ENCODE measurements around the gene CDKN2C. TPM values are rescaled to one million over a fixed set of nuclear protein-coding genes. Genes with fewer than 3 reads are reported as not detected.

The CDKN2C gene
- total RNA-seq, 1 experiment from 2014 or later = 50.4 TPM

DNA sequence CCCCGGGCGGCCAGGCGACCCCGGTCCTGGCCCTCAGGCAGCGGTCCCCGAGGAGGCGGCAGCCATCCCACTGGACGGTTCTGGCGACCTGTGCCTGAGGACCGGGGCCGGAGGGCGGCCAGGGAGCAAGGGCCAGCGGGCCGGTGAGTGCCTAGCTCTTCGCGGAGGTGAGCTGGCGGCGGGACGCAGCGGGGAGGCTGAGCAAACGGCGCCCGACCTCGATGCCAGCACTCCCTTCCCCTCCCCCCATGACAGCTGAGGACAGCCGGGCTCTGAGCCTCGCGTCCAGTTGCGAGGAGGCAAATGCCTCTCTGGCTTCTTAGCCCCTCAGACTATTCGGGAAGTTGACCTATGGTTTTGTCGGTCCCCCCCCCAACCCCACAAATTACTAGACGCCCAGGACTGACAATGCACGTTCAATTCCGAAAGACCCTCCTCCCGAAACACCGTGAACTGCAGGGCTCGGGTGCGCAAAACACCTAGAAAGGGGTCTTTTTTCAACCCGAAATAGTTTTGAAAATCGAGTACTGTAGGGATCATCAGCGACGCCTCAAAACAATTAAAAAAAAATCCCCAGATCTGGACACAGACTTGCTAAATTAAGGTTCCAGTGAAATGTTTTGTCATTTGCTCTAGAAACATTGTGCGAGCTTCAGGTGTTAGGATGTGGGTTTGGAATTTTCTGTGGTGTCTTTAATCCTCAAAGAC, 8.3 kb downstream of the CDKN2C start:
- intact Hi-C loops (cut with micrococcal nuclease; ENCODE audit: unreplicated experiment) (loop anchor here (2.0 to 10.0 kb wide), 3 partner anchors 67 to 209 kb away; no protein-coding TSS in a partner anchor), in situ Hi-C loops (cut with HindIII; ENCODE audit: low pct_unique_long_range_greater_than_20kb, low sequenced_read_pairs) (no loop called here)
- peak; percentile 81 for ATAC-seq
- ChIA-PET POLR2A (interaction anchor here (0.6 to 1.1 kb wide), 3 partner anchors 10 to 900 kb away, joined by 3 to 8 read pairs (median 5); no protein-coding TSS in a partner anchor), CTCF (no interaction called here)
- H3K27me3 ChIP-seq (ENCODE audit: control insufficient read depth, insufficient read depth, low read length) = no peaks in the 10 kb centered on the region
- H3K9me3 ChIP-seq (ENCODE audit: control insufficient read depth, insufficient read depth, low read depth, low read length) = no peaks in the 10 kb centered on the region
- H3K36me3 ChIP-seq (ENCODE audit: control insufficient read depth, insufficient read depth, low read length) = peaks cover 2% of the 10 kb centered on the region; the same call in 1 of the 2 replicates
- peaks cover 52% of the 10 kb centered on the region for H3K4me1 ChIP-seq (ENCODE audit: control insufficient read depth, insufficient read depth, low read length)
- DNase-seq (ENCODE audit: low read depth, low spot score) = no peak
- no TSS peak for BruUV-seq (replicated peaks)
- peak overlapping the region; percentile 80 to 83 for H3K4me3 ChIP-seq (ENCODE audit: low read depth in 2 of 2, low read length in 2 of 2)
- H3K27ac ChIP-seq (ENCODE audit: low read length) = peak overlapping the region; percentile 100
- TF ChIP-seq POLR2AphosphoS5 (IDR thresholded peaks at IDR 0.05; ENCODE audit: low read depth, low read length) (peak; percentile 37; the same call in 1 of the 2 replicates), SIN3A (IDR thresholded peaks at IDR 0.05; ENCODE audit: borderline replicate concordance, insufficient read depth, low read depth, low read length) (peak; percentile 35; the same call in 1 of the 2 replicates), TCF7L2 (IDR thresholded peaks at IDR 0.05; ENCODE audit: low read depth, low read length) (no peak)
- TF ChIP-seq, protein P1, sequence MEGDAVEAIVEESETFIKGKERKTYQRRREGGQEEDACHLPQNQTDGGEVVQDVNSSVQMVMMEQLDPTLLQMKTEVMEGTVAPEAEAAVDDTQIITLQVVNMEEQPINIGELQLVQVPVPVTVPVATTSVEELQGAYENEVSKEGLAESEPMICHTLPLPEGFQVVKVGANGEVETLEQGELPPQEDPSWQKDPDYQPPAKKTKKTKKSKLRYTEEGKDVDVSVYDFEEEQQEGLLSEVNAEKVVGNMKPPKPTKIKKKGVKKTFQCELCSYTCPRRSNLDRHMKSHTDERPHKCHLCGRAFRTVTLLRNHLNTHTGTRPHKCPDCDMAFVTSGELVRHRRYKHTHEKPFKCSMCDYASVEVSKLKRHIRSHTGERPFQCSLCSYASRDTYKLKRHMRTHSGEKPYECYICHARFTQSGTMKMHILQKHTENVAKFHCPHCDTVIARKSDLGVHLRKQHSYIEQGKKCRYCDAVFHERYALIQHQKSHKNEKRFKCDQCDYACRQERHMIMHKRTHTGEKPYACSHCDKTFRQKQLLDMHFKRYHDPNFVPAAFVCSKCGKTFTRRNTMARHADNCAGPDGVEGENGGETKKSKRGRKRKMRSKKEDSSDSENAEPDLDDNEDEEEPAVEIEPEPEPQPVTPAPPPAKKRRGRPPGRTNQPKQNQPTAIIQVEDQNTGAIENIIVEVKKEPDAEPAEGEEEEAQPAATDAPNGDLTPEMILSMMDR (IDR thresholded peaks at IDR 0.05) = no peak
- TF ChIP-seq, protein P2, sequence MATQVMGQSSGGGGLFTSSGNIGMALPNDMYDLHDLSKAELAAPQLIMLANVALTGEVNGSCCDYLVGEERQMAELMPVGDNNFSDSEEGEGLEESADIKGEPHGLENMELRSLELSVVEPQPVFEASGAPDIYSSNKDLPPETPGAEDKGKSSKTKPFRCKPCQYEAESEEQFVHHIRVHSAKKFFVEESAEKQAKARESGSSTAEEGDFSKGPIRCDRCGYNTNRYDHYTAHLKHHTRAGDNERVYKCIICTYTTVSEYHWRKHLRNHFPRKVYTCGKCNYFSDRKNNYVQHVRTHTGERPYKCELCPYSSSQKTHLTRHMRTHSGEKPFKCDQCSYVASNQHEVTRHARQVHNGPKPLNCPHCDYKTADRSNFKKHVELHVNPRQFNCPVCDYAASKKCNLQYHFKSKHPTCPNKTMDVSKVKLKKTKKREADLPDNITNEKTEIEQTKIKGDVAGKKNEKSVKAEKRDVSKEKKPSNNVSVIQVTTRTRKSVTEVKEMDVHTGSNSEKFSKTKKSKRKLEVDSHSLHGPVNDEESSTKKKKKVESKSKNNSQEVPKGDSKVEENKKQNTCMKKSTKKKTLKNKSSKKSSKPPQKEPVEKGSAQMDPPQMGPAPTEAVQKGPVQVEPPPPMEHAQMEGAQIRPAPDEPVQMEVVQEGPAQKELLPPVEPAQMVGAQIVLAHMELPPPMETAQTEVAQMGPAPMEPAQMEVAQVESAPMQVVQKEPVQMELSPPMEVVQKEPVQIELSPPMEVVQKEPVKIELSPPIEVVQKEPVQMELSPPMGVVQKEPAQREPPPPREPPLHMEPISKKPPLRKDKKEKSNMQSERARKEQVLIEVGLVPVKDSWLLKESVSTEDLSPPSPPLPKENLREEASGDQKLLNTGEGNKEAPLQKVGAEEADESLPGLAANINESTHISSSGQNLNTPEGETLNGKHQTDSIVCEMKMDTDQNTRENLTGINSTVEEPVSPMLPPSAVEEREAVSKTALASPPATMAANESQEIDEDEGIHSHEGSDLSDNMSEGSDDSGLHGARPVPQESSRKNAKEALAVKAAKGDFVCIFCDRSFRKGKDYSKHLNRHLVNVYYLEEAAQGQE (IDR thresholded peaks at IDR 0.05; ENCODE audit: insufficient read depth in 1 of 2, low read depth in 2 of 2, low read length in 1 of 2) = no peak

DNA sequence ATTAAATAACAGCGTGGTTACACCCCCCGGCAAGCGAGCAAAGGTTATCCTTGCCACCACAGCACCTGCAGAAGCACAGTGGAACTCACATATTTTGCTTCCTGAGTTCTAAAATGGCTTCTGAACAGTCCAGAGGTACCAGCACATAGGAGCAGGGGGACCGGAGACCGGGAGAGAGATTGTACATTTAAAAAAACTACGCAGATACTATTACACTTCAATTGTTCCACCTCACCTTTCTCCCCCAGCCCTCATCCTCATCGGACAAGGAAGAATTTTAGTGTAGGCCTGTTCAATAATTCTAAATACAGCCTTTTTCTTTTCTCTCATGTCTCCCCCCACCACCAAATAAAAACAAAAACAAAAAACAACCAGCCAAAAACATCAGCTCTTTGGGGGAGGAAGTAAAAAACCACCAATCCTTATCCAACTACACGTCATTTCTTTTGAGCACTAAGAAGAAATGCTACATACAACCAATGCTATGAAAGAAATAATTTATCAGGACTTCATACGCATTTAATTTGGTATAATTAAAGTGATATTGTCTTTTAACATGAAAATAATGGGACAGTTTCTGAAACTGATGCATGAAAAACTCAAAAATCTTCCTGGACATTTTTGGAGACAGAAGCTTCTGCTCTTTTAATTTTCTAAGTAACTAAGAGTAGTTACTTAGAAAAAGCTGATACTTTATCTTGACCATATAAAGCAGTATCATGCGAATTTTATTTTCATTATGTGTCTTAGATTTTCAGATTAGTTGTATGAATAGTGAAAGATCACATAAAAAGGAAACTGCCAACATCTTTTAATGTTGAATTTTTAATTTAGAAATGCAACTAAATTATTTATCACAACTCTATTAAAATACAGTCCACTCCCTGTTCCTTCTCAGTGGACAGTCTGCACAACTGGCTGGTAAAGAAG, 9.1 kb downstream of the CDKN2C start:
- TSS peak; percentile 68 for BruUV-seq (replicated peaks)
- Histone ChIP-seq H3K27ac (ENCODE audit: low read length) (peak overlapping the region; percentile 100), H3K9me3 (ENCODE audit: control insufficient read depth, insufficient read depth, low read depth, low read length) (no peaks in the 10 kb centered on the region), H3K4me3 (ENCODE audit: low read depth in 2 of 2, low read length in 2 of 2) (peak overlapping the region; percentile 80 to 83), H3K36me3 (ENCODE audit: control insufficient read depth, insufficient read depth, low read length) (no peaks in the 10 kb centered on the region; the same call in 1 of the 2 replicates), H3K4me1 (ENCODE audit: control insufficient read depth, insufficient read depth, low read length) (peaks cover 58% of the 10 kb centered on the region), H3K27me3 (ENCODE audit: control insufficient read depth, insufficient read depth, low read length) (no peaks in the 10 kb centered on the region)
- DNase-seq (ENCODE audit: low read depth, low spot score) (no peak), ATAC-seq (peak; percentile 31)
- intact Hi-C loops (cut with micrococcal nuclease; ENCODE audit: unreplicated experiment) (loop anchor here (2.0 to 10.0 kb wide), 3 partner anchors 66 to 208 kb away; no protein-coding TSS in a partner anchor), in situ Hi-C loops (cut with HindIII; ENCODE audit: low pct_unique_long_range_greater_than_20kb, low sequenced_read_pairs) (no loop called here)
- ChIA-PET CTCF (interaction anchor here (0.6 kb wide), 1 partner anchor 31 kb away, joined by 3 read pairs; no protein-coding TSS in a partner anchor), POLR2A (interaction anchor here (0.6 to 1.1 kb wide), 4 partner anchors 9 to 899 kb away, joined by 3 to 8 read pairs (median 4); no protein-coding TSS in a partner anchor)
- TF ChIP-seq SIN3A (IDR thresholded peaks at IDR 0.05; ENCODE audit: borderline replicate concordance, insufficient read depth, low read depth, low read length) (peak; percentile 69; the same call in 1 of the 2 replicates), POLR2AphosphoS5 (IDR thresholded peaks at IDR 0.05; ENCODE audit: low read depth, low read length) (no peak; the same call in 1 of the 2 replicates)

All from Panc1 (cell line).